Stomach (tissue), 4 donors: ENCODE measurements around the gene JUNB.
A peak's percentile ranks its signal among the peaks of the same experiment; 100 is the strongest.

ENCODE experiments used
- EP300 ChIP-seq: sonication (generic); formaldehyde crosslinking; IDR thresholded peaks from one replicate; pipeline ENCODE4 v1.6.1; 2017; ENCODE audit warnings: antibody characterized with exemption
- POLR2A ChIP-seq, 4 donors: fragments of 450-650 bp; IDR thresholded peaks; one replicate each; pipeline ENCODE4 v1.6.1; 2016; ENCODE audit warnings: antibody characterized with exemption in 4 of 4, control low read depth in 2 of 4, mild to moderate bottlenecking in 1 of 4, moderate library complexity in 1 of 4
- POLR2AphosphoS5 ChIP-seq, 3 donors: sonication (generic); formaldehyde crosslinking; IDR thresholded peaks; one replicate each; pipeline ENCODE4 v1.6.1; 2016; ENCODE audit warnings: antibody characterized with exemption in 3 of 3
- TF ChIP-seq, protein P1 (sequence below), 7 experiments: fragments of 450-650 bp in 4 of 7; fragments of 200-600 bp in 3 of 7; sonication (generic) in 3 of 7; IDR thresholded peaks; one replicate each; pipeline ENCODE4 v1.5.1; 2016 to 2019; ENCODE audit warnings: antibody characterized with exemption in 7 of 7, control low read depth in 2 of 7, mild to moderate bottlenecking in 1 of 7

DNA sequence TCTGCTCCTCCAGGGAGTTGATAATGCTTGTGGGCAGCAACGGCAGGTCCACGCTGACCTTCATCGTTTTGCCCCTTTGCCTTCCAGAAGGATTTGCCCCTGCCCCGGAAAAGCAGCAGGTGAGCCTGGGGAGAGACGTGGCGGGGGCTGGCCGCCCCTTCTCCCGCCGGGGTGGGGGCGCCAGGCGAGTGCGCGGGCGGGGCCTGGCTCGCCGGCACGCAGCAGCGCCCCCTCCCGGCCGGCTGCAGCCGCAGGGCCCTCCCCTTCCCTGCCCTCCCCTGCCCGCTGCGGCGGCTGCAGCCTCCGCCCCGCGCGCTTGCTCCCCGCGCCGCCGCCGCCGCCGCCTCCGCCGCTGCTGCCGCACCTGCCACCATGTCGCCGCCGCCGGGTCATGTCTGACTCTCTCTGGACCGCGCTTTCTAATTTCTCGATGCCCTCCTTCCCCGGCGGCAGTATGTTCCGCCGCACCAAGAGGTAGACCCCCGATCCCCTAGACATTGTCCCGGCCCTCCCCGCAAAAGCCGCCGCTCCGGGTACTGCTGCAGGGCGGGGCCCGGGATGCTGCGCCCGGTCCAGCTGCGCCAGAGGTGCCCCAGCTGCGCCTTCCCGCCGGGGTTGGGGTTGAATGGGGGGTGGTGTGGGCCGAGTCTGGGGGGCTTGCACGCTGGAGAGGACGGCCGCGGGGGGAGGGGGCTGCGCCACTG lies 47.0 kb downstream of the JUNB start, which contains the start of gene MAST1:
- TF ChIP-seq, protein P1, sequence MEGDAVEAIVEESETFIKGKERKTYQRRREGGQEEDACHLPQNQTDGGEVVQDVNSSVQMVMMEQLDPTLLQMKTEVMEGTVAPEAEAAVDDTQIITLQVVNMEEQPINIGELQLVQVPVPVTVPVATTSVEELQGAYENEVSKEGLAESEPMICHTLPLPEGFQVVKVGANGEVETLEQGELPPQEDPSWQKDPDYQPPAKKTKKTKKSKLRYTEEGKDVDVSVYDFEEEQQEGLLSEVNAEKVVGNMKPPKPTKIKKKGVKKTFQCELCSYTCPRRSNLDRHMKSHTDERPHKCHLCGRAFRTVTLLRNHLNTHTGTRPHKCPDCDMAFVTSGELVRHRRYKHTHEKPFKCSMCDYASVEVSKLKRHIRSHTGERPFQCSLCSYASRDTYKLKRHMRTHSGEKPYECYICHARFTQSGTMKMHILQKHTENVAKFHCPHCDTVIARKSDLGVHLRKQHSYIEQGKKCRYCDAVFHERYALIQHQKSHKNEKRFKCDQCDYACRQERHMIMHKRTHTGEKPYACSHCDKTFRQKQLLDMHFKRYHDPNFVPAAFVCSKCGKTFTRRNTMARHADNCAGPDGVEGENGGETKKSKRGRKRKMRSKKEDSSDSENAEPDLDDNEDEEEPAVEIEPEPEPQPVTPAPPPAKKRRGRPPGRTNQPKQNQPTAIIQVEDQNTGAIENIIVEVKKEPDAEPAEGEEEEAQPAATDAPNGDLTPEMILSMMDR (IDR thresholded peaks at IDR 0.05) = peak in 1 of 7 experiments; percentile 68
- TF ChIP-seq POLR2AphosphoS5 (IDR thresholded peaks at IDR 0.05) (no peak), POLR2A (IDR thresholded peaks at IDR 0.05) (no peak), EP300 (no peak)
